Measurements from ENCODE around the gene ATXN7L2.

GRCh38 chr1:109514846-109515245 lies 31.1 kb downstream of the ATXN7L2 start:
- TF ChIP-seq CTCF (IDR thresholded peaks at IDR 0.05; ENCODE audit: low read length) (no peak), EZH2phosphoT487 (IDR thresholded peaks at IDR 0.05; ENCODE audit: low read length) (no peak)

Measured in MM.1S (cell line).